ENCODE data around the gene STIM1.

- TF ChIP-seq POLR2AphosphoS5 (IDR thresholded peaks at IDR 0.05; ENCODE audit: borderline replicate concordance, low read depth, low read length) (no peak), EZH2 (IDR thresholded peaks at IDR 0.05) (no peak)
These were observed 71.1 kb downstream of the STIM1 start for GRCh38 chr11:3926458-3927095.
